Left renal pelvis (tissue), 4 donors: ENCODE measurements around the gene SYK. TPM values are rescaled to one million over a fixed set of nuclear protein-coding genes. Genes with fewer than 3 reads are reported as not detected.
"Not testable (repeated sequence)": the region's sequence is repeated elsewhere in the genome, so short reads cannot be mapped to it uniquely, and the experiment has no call there.

Source experiments
- DNase-seq, 4 donors: peaks; one replicate each; pipeline ENCODE4 v3.0.0-alpha.2; 2013; ENCODE audit warnings: low read depth in 4 of 4, low spot score in 3 of 4
- polyA plus RNA-seq, 4 donors: library from polyadenylated mRNA; unstranded; fragments of 120-200 nt; gene quantifications; one replicate each; pipeline ENCODE4 v1.2.1, GENCODE V29; 2013; ENCODE audit not compliant: insufficient read length in 4 of 4

Gene SYK
- polyA plus RNA-seq, 4 donors = 9.1 to 29.5 (median 28.5) TPM

DNA sequence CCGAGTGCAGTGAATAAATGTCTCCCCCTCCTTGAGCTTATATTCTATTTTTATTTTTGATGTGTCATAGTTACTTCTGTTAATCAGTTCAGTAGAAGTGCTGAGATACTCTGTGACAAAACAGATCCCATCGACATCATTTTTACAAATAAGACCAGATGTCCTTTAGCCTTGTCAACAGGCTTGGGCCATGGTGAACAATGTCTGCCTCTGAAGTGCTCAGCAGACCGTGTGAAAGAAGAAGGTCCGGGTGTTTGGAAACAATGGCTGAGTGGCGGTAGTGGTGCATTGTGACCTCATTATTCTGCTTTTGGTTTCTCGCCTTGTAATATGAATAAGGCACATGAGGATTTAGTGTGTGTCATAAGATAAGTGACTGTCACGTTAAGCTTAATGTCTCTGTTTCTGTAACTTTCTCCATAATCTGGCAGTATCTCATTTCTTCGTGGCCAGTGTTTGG is 71.2 kb downstream of the SYK start:
- no peak for DNase-seq

DNA sequence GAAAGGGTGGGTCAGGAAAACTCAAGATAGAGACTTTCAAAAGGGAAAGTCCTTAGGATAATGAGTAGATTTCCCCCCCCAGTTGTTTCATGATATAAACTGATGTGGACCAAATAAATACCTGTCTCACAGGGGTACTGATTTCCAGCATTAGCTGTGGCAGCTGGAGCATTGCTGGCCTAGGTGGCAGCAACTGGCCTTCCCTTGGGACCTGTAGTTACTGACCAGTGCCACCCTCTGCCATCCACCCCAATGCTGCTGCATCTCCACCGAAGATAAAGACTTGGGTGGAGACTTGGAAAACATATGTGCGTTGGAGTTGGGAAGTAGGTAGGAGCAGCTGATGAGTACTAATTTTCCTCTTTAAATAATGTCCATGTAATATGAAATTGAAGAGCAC is 71.8 kb downstream of the SYK start:
- no peak for DNase-seq

DNA sequence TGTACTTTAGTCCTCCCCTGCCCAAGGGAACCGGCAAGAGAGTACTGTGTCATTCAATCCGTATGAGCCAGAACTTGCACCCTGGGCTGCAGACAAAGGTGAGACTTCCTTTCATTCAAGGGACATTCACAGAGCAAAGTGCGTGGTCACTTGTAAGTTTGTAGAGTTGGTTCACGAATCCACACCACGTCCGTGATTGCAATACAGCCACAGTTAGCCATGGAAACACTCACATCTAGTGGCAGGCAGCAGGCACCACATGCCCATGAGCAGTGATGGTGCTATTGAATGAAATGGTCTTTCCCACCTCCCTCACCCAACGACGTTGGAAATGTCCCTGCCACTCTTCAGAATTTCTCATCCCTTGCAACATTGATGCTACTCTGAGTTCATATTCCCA is 72.6 kb downstream of the SYK start:
- no peak for DNase-seq

DNA sequence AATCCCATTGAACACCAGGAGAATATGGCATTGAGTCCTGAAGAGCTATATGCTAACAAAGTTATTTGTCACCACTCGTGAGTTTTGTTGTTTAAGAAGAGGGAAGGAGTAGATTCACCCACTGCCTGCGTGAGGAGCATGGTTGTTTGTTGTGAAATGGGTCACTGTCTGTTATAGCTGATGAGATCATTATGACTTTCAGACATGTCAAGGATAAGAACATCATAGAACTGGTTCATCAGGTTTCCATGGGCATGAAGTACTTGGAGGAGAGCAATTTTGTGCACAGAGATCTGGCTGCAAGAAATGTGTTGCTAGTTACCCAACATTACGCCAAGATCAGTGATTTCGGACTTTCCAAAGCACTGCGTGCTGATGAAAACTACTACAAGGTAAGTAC is 76.9 kb downstream of the SYK start:
- DNase-seq = no peak

DNA sequence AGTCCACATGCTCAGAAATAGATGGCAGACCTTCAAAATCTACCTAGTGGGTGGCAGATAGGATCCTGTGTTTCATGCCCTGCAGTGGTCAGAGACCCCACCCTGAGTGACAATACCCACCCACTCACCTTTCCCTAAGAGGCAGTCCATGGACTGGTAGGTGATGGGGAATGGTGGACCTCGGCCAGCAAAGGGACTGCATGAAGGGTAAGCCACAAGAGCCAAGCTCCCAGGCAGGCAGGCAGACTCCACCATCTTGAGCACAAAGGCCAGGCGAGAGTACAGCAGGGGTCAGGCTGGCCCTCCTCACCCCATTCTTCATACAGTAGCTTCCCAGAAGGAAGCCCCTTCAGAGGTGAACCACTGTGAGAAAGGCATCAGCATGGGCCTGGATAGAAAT is 78.4 kb downstream of the SYK start:
- no peak for DNase-seq

DNA sequence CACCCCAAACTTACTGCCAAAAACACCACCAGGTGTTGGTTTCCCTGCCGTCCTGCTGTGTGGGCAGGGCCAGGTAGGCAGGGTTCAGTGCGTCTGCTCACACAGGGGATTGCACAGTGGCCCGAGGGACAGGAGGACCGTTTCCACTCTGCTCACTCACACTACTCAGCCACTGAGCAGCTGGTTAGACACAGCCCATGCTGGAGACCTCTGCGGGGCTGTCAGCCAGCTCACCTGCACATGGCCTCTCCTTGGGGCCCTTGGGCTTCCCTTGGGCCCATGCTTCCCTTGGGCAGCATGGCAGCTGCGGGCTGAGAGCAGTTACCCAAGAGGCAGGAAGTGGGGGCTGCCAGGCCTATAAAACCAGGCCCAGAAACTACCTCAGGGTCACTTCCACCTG is 79.0 kb downstream of the SYK start:
- DNase-seq = no peak

DNA sequence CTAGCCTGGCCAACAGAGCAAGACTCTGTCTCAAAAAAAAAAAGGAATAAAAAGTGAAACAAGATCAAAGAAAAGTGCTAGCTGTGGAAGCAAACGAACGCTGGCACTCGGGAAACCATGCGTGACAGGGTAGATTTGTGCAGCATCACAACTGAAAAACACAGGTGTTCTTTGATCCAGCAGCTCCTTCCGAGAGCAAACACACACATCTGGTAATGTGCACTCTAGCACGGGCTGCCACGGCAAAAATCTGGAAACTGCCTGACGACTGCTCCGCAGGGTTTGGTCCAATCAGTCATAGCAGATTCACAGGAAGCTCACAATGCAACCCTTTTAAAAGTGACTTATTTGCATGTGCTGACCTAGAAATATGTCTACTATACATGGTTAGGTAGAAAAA is 80.0 kb downstream of the SYK start:
- no peak for DNase-seq

DNA sequence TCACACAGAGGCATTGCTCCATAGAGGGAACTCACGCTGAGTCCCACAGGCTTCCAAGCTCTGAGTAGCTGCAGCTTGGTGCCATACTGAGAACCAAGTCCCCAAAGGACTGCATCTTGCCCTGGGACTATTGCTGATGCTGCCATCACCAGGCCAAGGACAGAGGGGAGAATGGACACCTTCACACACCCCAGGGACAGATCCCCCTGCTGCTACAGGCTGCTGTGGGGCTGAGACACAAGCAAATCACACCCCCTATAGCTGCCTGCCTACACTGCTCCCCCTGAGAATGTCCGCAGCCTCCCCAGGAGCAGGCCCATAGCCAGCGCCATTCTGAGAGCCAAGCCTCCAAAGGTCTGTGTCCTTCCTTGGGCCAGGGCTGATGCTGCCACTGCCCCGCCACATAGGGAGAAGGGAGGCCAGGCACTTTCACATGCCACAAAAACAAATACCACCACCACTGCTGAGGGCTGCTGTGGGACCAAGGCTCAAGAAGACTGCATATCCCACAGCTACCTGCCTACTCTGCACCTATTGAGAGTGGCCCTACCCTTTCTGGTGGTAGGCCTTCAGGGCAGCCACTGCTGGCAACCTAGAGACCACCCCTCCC is 81.5 kb downstream of the SYK start:
- DNase-seq = no peak

DNA sequence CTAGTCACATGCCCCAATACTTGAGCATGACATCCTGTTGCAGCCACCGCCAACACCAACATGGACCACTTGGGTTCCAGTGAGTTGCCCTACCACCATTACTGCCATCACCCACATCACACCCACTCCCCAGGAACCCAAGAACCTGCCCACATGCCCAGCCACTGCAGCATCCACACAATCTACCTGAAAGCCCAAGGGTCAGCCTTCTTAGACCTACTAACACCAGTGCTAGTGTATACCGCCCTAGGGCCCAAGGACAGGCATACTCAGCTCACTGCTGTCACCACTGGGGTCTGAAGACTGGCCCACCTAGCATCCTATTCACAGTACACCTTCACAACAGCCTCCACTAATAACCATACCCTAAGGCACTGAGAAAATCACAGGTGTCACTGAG is 82.0 kb downstream of the SYK start:
- DNase-seq = no peak

DNA sequence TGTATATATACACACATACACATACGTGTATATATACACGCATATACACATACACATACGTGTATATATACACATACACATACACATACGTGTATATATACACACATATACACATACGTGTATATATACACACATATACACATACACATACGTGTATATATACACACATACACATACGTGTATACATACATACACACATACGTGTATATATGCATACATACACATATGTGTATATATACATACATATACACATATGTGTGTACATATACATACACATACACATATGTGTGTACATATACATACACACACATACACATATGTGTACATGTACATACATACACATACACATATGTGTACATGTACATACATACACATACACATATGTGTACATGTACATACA is 82.6 kb downstream of the SYK start:
- DNase-seq = no peak

DNA sequence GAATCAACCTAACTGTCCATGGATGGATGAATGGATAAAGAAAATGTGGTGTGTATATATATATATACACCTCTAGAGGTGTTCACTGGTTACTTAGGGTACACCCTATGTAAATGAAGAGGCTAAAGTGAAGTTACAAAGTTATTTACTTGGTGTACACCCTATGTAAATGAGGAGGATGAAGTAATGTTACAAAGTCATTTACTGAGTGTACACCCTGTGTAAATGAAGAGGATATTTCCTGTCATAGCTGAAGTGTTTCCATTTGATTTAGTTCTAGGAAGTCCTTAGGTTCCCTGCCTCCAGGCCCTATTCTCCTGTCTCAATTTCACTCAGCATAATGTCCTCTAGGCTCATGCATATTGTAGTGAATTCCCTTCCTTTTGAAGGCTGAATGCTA is 85.2 kb downstream of the SYK start:
- DNase-seq = not testable (repeated sequence)

DNA sequence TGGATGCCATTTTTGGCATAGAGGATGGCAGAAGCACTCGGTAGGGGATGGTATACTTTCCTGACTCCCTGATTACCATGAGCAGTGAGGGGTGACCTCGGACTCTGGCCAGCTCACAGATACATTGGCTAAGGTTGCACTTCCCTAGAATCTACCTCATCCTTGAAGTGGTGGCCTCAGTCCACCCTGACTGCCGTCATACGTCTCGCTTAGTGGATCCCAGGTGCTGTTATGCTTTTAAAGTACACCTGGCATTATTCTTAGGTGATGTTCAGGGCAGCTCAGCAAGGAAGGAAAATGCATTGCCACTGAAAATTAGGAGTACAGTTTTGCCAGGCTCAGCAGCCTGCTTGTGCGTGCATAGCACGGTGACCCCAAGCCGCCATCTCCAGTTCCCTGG is 87.3 kb downstream of the SYK start:
- no peak for DNase-seq

DNA sequence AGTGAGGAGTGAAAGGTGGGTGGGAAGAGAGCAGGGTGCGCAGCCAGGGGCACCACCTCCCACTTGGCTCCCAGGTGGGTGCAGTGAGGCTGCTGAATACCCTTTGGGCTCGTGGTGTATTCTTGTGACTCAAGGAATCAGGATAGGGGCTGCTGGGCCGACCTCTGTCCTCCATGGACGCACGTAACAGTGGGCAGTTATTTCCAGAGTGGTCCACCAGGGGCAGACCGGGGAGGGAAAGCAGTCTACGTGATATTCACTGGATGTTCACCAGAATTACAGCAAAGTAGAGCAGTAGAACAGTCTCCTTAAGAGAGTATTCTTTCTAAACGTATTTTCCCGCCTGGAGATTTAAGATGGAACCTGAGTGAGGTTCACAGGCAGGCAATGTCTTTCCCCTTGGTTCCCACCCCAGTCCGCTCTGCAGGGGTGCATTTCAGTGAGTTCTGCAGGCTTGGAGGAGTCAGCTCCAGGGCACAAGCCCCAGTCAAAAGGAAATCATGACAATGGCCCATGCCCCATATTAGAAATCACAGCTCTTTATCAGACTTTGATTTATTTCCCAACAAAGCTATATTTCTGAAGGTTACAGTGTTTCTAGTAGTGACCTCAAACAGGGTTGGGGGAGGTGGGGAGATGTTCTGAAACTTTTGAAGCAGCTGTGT is 88.7 kb downstream of the SYK start:
- no peak for DNase-seq

DNA sequence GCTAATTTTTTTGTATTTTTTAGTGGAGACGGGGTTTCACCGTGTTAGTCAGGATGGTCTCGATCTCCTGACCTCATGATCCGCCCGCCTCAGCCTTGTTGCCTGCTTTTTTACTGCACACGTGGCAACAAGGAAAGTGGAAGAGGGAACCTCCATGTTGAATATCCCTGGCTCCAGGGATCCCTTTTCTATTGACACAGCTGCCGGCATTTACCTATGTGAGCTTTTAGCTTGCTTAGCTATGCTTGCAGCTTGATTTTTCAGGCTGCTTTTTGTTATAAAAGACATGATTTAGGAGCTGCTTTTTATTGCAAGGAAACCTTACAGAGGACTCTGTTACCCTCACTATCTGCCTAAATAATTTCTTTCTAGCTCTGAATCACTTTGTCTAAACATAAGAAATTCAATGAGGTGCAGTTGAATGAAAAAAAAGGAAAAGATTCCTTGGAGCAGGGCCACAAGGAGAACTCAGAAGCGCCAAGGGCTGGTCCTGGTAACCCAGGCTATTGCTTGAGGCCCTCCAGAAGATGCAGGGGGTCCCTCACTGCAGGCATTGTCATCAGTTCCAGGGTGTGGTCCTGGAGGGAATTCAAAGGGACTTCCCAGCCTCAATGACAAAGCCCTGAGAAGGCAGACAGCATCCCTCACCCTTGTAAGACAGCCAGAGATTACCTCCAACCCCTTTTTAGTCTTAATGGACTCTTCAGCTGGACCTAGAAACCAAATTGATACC is 89.9 kb downstream of the SYK start:
- no peak for DNase-seq

DNA sequence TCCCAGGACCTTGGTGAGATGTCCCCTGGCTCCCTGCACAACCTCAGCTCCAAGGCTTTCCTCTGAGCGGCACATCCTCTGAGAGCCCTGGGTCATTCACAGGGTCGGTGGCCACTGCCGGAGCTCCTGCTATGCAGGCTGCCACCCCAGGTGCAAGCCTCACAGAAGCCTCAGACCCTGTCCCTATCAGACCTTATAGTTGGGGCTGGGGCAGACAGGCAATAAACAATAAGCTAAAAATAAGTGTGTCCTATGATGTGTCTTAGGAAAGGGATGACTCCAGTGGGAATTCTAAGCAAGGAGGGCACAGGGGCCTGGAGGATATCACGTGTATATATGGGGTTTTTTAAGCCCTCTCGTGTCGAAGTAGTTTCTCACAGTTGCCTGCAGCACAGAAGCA is 91.3 kb downstream of the SYK start:
- no peak for DNase-seq

DNA sequence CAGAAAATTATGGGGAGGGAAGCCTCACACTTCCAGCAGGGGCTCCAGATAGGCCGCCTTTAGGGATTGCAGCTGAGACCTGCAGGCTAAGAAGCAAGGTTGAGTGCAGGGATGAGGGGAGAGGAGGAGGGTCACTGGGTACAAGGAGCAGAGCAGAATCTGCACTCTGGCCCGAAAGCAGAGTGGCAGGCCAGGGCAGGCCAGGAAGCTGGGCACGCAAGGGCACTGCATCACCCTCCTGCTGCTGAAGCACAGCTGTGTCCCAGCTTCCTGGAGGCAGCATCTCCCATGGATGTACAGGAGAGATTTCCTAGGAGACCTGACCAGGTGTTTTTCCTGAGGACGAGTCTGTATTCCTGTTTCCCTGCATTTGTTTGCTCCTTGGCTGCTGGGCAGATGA is 92.1 kb downstream of the SYK start:
- DNase-seq = no peak

DNA sequence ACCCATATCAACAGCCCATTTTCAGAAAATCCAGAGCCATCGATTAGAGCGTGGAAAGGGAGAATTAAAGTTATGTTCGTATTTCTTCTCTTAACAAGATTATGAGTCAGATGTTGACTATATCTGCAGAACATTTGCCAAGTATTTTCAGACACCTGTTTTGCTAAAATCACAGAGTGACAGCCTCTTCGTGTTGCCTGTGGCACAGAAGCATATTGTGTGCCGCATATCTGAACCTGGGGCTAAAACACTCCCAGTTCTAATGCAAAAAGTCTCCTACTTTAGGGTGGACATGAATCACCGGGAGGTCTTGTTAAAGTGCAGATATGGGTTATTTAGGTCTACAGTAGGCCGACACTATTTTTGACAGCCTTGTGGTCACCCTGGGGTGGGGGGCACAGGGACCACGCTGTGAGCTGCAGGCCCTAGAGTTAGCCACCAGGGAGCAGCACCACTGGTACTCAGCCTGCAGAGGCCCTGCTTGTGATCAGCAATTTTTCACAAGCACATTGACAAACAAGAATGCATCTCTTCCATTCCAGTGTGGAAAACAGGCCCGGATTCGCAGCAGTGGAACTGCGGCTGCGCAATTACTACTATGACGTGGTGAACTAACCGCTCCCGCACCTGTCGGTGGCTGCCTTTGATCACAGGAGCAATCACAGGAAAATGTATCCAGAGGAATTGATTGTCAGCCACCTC is 93.5 kb downstream of the SYK start:
- DNase-seq = no peak

DNA sequence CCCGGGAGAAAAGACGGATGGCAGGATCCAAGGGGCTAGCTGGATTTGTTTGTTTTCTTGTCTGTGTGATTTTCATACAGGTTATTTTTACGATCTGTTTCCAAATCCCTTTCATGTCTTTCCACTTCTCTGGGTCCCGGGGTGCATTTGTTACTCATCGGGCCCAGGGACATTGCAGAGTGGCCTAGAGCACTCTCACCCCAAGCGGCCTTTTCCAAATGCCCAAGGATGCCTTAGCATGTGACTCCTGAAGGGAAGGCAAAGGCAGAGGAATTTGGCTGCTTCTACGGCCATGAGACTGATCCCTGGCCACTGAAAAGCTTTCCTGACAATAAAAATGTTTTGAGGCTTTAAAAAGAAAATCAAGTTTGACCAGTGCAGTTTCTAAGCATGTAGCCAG is 94.2 kb downstream of the SYK start:
- DNase-seq = no peak

DNA sequence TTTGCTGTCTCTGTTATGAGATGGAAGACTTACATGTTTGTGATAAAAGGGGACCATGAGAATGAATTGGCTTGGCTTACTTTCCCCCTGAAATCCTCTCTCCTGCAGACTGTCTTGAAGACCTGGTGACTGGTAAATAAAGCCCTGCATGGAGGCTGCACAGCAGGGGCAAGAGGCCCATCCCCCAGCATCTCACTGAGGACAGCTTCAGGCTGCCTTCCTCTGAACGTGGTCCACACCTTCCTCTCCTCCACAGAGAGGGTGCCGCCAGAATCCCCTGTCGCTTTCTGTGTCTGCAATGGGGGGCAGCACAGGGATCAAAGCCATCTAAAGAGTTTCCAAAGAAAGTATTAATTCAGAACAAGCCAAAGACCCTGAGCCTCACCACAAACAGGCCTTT is 94.6 kb downstream of the SYK start:
- DNase-seq = no peak

DNA sequence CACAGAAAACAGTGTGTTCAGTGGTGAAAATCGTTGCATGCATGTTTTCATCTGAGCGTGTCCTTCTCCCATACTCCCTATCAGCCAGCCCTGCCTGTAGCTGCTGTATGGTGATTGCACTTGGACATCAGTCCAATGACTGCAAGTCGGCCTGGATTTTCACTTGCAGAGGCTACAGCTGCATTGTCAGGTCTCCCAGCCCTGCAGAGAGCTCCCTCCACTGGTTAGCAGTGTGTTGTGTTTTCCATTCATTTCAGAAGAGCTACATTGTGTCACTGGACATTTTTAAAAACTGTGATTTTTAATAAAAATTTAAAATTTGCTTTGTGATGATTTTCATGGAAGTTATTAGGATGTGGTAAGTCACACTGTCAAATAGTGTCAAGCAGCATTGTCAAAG is 96.6 kb downstream of the SYK start:
- no peak for DNase-seq

DNA sequence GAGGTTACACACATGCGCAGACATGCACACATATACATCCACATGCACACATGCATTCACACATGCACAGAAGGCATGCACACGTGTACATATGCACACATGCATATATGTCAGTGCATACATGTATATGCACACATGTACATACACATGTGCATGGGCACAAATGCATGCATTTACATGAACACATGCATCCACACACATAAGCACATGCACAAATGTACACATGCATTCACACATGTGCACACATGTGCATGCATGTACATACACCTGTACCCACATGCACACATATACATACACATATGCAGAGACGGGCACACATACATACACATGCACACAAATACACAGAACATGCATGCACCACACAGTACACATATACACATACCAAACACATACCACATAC is 97.7 kb downstream of the SYK start:
- no peak for DNase-seq

DNA sequence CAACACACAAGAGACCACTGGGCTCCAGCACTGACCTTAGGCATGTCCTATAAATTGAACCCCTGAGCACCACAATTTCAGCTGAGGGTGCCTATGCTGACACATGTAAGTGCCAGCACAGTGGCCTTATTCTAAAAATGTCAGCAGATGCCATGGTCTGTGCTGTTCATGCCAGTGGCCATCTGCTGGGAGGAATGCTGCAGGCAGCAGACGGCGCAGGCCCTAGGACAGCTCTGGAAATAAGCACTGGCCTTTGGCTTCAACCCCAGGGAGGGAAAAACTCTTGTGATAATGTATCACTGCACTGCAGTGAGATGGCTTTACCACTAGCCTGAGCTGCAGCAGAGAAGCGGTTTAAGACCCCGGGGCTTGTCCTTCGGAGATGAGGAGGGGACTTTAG is 98.5 kb downstream of the SYK start:
- DNase-seq = no peak
